Thyroid gland (tissue), 4 donors: ENCODE measurements around the gene GALNTL6.

Experiments used
- POLR2A ChIP-seq, 2 donors: fragments of 450-650 bp; IDR thresholded peaks; one replicate each; pipeline ENCODE4 v1.6.1; 2017; ENCODE audit warnings: antibody characterized with exemption in 2 of 2, mild to moderate bottlenecking in 2 of 2, moderate library complexity in 1 of 2
- TF ChIP-seq, protein P1 (sequence below), 6 experiments: fragments of 200-600 bp in 3 of 6; fragments of 450-650 bp in 3 of 6; sonication (generic) in 3 of 6; IDR thresholded peaks; one replicate each; pipeline ENCODE4 v1.5.1; 2016 to 2019; ENCODE audit warnings: antibody characterized with exemption in 6 of 6, mild to moderate bottlenecking in 2 of 6, inconsistent platforms in 1 of 6, moderate library complexity in 1 of 6

DNA sequence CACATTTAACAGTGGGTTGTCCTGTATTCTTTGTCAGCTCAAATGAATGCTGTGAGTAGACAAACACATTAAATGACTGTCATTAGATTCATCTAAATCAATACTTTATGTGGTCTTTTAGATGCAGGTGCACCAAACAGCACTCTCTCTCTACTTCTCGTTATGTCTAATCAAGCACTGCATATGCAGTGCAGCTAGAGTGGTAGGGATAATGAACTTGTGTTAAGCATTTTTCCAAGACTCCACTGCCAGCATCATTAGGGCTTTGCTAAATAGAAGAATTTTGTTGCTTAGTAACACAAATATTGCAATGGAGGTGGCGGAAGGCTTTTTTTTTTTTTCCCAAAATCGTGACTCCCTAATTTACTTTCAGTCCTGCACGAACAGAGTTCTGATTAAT is 908.5 kb downstream of the GALNTL6 start:
- TF ChIP-seq, protein P1, sequence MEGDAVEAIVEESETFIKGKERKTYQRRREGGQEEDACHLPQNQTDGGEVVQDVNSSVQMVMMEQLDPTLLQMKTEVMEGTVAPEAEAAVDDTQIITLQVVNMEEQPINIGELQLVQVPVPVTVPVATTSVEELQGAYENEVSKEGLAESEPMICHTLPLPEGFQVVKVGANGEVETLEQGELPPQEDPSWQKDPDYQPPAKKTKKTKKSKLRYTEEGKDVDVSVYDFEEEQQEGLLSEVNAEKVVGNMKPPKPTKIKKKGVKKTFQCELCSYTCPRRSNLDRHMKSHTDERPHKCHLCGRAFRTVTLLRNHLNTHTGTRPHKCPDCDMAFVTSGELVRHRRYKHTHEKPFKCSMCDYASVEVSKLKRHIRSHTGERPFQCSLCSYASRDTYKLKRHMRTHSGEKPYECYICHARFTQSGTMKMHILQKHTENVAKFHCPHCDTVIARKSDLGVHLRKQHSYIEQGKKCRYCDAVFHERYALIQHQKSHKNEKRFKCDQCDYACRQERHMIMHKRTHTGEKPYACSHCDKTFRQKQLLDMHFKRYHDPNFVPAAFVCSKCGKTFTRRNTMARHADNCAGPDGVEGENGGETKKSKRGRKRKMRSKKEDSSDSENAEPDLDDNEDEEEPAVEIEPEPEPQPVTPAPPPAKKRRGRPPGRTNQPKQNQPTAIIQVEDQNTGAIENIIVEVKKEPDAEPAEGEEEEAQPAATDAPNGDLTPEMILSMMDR (IDR thresholded peaks at IDR 0.05), result no peak
- TF ChIP-seq POLR2A (IDR thresholded peaks at IDR 0.05), result no peak
